HCEC 1CT (cell line): ENCODE measurements around the gene TNS1.

Experiments used
- DNase-seq: peaks from one replicate; pipeline ENCODE4 v3.0.0-alpha.2; 2017

TNS1 gene

DNA sequence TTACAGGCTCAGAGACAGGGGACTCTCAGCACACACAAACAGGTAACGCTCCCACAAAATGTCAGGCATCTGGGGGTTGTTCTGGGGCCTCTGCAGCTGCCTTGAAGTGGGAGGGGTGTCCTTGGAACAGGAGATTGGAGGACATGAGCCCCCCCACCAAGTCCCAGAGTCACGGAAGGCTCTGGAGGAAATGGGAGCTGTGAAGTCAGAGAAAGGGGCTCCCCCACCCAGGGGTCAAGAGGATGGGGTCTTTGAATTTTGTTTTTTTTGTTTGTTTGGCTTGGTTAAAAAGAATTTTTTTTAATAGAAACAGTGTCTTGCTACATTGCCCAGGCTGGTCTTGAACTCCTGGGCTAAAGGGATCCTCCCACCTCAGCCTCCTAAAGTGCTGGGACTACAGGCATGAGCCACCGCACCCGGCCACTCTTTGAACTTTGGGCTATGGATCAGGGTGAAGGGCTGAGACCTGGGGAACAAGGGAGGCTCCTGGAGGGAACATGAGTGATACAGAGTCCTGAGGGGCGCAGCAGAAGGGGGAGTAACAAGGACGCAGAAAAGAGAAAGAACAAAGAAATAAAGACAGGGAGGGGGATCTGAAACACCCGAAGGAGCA, 46.8 kb downstream of the TNS1 start:
- DNase-seq, result no peak

DNA sequence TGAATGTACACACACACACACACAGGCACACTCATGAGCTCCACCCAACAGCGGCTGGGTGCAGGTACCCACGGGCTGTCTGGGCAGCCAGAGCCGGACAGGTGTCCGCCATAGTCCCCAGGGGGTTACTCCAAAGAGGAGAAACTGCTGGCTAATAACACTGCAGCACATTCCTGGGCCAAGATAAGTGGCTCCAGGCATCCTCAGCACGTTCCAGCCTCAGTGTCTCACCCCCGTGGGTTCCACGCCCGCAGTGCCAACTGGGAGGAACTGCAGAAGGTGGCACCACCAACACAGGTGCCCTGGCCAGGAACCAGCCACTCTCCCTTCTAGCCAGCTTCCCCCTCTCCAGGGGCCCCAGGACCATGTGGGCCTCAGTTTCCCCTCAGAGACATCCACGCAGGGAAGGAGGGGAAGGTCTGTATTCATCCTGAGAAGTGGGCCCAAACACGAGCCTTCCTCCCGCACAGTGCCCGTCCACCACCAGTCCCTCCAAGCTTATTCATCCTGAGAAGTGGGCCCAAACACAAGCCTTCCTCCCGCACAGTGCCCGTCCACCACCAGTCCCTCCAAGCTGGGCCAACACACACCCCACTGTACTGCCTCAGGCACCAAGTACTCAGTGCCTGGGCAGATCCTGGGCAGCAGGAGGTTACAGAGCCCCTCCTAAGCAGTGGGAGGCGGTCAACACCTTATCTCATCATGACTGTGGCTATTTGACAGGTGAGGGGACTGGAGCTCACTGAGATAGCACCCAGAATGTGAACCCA, 47.6 kb downstream of the TNS1 start:
- no peak for DNase-seq

DNA sequence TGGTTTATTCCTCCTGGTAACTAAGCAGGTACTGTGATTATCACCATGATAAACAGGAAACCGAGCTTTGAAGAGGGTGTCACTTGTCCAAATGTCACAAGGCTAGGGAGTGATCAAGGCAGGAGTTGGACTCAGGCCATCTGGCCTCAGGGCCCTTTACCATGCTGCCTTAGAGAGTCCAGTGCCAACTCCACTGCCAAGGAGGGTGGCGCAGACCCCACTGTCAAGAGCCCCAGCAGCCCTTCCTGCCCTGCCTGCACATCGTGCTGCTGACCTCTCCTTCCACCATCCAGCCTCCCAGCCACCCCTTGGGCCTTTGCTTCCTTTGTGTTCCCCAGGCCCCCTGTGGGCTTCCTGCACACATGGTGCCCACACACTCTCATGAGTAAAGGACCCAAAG, 48.3 kb downstream of the TNS1 start:
- DNase-seq, result no peak

DNA sequence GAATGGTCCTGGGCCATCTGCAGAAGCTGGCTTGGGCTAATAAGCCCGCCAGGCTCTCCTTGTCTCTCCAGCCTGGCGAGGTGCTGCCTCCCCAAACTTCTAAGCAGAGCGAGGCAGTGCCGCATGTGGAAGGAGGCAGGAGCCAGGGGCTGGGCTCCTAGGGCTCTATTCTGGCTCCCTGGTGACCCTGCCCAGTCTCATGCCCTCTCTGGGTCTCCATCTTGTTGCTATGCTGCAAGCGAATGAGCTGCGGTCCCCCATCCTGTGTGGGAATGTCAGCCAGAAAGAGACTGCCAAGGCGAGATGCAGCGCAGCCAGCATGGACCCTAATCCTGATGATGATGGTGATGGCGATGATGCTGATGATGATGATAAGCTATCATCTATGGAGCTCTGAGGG, 48.7 kb downstream of the TNS1 start:
- DNase-seq, result no peak

DNA sequence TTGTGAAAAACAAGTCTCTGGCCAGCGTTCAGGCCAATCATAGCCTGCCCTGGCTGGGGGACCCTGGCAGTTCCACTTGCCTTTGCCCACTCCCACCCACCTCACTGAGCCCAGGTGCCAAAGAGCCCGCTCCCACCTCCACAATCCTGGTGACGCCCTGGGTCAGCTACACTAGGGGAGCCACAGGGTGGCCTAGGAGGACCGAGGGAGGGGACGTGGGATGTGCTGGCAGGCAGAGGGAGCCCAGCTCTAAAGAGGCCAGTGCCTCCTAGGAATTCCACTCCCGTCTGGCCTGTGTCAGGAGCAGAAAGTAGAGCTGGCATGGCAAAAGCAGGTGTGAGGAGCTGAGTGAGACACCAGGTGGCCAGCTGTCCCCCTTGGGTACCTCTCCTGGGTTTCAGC, 49.3 kb downstream of the TNS1 start:
- no peak for DNase-seq

DNA sequence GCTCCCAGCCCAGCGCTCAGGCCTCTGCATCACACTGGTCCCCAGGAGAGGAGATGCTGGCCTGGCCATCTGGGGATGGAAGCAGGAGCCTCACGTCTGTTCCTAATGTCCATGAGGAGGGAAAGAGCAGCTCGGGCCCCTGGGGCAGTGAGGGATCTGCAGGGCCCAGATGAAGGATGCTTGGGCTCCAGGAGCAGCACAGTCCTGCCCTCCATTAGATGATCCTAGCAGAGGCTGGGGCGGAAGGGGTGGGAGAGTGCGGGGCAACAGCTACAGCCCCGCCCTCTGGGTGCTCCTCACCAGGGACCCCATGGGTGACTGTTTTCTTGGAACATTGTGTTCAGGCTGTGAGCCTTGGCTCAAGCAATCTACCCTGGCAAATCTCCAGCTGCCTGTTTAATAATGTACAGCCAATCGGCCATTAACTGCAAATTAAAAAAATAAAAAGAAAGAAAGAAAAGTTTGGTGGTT, 49.7 kb downstream of the TNS1 start:
- no peak for DNase-seq

DNA sequence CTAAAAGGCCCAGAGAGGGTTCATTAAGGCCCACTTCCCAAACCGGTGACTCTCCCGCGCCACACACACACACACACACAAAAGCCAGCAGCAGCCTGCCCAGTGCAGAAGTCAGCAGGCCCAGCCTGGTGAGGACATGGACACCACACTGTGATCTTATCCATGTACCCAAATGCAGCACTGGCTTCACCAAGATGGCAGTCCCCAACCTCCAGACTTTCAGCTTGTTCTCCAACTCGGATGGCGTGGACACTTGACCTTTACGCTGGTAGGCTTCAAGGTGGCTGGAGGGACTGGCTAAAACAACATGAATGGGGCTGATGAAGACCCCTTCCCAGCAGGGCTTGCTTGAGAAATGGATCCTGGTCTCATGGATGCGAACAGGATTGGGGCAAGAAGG, 50.4 kb downstream of the TNS1 start:
- DNase-seq, result no peak

DNA sequence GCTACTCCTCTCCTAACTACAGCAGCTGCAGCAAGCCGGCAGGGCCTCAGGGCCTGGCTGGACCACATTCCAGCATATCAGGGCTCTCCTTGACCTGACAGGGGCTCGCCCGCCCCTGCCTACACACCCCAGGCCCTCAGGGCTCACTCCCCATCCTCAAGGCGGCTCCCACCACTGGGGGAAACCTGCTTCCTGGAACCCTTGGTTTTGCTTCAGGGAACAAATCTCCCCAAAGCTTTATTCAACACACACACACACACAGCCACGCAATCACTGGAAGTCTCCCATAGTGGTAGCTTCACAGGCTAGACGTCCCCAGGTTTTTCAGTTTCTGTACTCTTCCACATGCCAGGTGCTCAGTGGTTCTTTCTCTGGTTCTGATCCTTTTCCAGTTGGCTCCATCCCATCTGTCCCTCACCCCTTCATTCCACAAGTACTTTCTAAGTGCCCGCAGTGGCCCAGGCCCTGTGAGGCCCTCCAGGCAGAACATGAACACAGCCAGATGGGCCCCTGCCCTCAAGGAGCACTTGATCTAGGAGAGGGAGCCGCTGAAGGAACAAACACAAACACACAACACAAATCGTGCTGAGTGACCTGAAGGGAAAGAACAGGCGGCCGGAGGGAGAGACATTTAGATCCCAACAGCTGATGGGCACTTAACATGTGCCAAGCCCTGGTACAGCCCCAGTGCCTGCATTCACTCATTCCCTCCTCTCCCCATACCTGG, 51.1 kb downstream of the TNS1 start:
- no peak for DNase-seq

DNA sequence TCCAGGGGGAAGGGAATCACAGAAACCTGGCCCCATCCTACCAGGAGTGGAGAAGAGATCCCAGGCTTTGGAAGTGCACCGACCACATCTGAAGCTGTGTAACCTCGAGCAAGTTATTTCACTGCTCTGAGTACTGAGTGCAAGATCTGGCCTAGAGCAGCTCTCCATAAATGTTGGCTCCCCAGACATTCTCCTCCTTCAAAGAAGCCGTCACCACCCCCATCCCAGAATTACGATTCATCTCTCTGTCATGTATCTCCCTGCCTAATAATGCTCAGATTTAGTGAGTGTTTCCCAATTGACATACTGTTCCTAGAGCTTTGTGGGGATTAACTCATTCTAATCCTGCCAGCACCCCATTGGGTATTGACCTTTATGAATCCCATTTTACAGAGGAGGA, 51.7 kb downstream of the TNS1 start:
- DNase-seq, result peak; percentile 6

DNA sequence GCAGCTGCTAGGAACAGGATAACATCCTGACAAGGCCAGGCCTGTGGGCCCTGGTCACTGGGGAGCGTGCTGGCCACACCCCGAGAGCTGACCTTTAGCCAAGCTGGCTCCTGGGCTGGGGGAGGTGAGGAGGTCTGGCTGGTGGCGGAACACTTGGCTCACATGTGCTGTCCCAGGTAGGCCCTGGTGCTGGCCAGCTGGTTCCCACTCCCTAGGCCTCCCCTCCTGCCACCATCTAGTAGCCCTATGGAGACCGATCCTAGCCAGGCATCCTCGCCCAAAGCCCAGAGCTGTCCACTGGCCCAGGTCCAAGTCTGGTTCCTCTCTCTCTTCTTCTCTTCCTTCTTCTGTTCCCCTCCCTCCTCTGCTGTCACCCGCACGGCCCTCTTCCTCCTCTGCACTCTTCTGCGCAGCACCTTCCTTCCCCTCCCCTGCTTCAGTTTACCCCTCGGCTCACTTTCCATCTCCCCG, 52.4 kb downstream of the TNS1 start:
- no peak for DNase-seq

DNA sequence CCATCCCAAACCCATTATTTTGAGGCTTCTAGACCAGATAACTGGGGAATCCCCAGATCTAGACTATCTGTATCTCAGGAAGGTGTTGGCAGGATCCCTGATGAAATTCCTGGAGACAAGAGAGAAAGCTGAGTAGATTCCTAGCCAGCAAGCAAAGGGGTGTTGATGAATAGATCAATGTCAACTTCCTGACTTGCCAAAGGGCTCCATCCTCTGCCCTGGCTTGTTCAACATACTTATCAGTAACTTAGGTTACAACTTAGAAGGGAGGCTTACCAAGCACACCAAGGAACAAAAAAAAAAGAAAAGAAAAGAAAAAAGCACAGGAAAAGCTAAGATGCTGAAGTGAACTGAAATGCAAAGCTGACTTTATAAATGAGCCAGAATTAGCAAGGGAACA, 53.3 kb downstream of the TNS1 start:
- no peak for DNase-seq

DNA sequence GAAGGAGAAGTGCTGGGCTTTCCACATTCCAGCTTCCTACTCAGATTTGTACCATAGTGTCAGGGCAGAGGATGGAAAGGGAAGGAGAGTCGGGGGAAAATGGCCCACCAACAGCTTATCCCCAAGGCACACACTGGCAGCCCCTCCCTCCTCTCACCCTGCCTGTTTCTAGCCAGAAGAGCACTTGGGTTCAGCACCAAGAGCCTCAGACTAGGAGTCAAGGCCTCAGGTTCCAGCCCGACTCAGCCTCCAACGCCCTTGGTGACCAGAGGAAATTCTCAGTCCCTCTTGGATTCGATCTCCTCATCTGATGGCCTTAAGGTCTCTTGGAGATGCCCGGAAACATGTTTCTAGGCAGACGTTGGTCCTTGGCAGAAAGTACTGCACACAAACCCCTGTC, 53.9 kb downstream of the TNS1 start:
- DNase-seq, result no peak

DNA sequence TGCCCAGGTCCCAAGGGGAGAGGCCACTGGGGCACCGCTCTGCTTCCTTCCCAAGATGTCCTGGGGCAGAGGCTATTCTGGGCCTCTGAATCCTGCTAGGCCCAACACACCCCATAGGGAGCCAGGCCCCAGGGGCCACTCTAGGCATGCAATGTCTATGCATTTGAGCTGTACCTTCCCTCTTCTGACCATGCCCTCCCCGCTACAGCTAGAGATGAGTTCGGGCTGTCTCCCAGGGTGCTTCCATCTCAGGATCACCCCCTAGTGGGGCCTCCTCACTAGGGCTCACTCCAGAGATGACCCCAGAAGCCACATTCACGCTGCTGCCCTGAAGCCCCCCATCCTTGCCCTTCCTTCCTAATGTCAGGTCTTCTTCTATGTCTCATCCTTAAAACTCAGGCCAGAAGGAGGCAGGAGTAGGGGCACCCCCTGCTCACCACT, 54.4 kb downstream of the TNS1 start:
- no peak for DNase-seq

DNA sequence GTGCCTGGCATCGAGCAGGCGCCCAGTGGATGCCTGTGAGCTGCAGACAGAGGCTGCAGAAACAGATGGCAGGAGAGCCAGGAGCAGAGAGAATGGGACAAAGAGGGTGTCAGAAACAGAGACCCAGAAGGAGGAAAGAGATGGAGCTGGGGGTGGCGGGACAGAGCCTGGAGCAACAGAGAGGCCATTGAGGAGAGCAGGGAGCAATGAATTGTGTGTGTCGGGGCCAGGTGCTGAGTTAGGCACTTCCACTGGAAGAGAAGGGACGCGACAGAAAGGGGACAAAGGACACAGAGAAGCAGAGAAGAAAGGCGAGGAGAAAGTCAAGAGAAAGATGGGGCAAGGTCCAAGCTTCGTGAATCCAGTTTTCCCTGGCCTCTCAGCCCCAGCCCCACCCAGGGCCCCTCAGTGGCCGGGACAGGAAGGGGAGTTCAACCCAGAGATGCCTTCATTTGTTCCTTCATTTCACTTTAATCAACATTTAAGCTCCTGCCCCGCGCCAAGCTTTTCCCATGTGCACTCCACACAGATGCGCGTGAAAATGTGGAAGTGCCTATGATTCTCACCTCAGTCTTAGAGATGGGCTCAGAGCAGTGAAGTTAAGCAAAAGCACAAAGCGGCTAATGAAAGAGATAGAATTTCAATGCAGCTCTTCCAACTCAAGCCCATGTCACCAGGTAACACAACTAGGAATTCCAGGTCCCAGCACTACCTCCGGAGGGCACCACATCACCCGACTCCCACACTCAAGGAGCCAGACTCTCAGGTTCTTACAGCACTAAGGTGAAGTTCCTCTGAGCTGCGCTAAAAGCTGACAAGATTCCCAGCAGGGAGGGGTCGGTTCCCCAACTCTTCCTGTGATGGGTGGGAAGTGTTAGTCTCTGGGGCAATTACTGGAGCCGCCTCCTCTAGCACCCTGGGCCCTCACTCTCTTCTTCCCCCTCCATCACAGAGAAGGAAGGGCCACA, 55.1 kb downstream of the TNS1 start:
- no peak for DNase-seq

DNA sequence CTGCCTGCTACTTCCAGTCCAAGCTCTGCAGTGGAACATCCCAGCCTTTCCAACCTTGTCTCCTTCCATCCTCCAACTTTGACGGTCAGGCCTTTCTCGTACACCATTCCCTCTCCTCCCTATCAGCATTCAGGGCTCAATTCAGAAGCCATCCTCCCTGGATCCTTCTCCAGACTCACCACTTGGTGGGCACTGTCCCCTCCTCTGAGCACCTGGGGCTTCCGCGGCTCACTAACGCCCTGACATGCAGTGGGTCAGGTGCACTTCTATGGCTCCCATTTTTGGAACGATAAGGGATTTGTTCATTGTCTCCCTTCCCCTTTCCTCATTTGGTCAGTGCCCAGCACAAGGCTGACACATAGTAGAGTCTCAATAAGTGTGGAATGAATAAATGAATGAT, 56.7 kb downstream of the TNS1 start:
- DNase-seq, result no peak

DNA sequence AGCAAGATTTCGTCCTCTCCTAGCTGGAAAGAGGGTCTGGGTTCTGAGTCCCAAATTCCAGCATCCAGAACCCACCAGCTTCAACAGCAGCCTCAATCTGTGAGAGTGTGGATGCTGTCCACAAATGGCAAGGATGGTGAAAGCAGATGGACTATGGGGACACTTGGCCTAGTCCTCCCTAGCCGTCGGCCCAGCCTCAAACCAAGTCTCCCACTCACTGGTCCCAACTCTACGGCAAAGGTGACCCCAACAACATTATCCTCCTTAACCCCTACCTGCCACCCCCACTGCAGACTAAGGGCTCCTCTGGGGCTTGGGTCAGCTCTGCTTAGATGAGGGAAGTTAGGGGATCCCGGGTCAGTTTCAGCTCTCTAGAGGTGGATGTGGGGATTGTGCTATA, 57.3 kb downstream of the TNS1 start:
- no peak for DNase-seq

DNA sequence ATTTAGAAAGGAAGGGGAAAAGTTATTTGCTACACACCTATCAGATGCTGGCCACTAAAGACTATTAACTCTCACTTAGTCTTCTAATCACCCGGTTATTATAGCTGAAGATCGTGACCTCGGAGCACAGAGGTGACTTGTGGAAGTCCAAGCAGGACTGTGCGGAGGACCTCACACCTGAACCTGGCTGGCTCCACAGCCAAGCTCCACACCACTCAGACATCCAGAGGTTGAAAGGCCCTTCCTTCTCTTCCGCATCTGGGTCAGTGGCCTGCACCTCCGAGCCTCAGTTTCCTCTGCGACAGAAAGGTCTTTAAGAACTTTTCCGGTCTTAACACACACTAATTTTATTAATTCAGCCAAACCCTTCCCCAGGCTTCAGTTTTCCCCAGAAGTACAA, 57.9 kb downstream of the TNS1 start:
- DNase-seq, result no peak

DNA sequence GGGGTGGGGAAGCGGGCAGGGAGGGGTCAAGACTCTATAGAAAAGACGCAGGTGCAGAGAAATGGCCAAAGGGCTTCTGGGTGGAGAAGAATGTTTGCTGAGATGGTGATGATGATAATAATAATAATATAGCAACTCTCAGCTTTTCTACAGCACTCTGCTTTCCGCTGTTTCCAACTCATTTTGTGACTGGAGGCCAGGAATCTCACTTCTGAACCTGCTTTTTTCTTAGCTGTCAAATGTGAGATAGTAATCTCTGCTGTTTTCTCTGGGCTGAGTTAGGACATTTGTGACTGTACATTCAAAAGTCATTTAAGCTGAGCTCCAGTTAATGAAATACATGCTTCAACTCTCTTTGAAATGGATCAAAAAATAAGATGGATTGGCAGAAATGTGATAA, 58.4 kb downstream of the TNS1 start:
- DNase-seq, result no peak

DNA sequence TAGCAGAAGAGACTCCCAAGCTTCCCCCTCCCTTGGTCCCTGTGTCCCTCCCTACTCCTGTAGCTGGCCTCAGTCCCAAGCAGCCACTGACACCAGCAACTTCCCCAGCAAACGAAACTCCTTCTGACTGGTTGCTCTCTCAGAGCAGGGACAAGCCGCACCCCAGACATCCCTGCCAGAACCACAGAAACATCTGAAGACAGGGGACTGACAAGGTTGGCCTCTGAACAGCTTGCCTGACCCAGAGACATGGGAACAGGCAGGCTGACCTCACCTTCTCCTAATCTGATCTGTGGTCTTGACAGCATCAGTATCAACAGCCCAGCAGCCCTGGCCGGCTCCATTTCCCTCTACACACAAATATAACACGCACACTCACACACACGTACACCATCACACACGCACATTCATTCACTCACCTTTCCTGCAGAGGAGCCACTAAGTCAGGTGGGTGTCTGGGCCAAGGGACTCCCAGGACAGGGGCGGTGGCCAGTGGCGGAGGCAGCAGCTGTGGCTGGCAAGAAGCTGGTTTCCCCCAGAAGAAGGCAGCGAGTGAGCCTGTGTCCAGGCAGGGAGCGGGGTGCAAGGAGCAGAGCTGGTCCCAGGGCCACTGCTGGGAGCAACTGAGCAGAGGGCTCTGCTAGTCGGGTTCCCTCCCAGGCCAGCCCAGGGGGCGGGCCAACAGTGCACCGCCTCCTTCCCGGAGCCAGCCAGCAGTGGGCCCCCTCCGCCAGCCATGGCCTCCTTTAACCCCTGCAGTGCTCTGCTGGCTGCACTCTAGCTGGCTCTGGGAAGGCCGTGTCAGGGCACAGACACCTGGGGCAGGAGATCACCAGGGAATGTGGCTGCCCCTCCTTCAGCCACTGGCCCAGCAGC, 59.1 kb downstream of the TNS1 start:
- peak; percentile 60 for DNase-seq

DNA sequence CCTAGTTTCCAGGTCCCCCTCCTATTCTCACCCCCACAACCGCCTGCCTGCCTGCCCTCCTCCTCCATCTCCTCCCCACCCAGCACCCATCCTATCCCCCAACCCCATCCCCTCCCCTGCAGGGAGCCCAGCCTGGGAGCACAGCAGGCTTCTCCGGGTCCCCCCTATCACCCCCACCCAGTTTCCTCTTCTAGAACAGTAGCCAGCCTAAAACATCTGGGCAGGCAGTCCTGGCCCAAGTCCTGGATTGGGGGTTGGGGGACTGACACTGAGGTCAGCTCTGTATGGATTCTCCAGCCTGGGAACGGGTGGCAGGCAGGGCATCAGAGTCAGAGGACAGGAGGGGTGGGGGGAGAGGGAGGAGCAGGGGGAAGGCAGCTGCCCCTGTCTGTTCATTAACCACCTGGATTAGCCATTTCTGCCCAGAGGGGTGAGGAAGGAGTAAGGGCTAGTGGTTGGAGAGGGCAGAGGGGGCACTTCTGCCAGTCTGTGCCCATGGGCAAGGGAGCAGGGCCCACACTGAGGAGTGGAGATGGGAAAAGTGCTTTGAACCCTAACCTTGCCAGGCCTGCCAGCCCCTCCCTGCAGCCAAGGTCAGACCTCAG, 60.0 kb downstream of the TNS1 start:
- DNase-seq, result no peak
